CD4-positive, alpha-beta T cell treated with Interferon alpha-2 for 1 hour (primary cell): ENCODE results near the gene DENND1C.

Experiments
- DNase-seq, 2 donors: peaks; one replicate each; pipeline ENCODE4 v3.0.0-alpha.2; 2020 to 2022

DENND1C gene

DNA sequence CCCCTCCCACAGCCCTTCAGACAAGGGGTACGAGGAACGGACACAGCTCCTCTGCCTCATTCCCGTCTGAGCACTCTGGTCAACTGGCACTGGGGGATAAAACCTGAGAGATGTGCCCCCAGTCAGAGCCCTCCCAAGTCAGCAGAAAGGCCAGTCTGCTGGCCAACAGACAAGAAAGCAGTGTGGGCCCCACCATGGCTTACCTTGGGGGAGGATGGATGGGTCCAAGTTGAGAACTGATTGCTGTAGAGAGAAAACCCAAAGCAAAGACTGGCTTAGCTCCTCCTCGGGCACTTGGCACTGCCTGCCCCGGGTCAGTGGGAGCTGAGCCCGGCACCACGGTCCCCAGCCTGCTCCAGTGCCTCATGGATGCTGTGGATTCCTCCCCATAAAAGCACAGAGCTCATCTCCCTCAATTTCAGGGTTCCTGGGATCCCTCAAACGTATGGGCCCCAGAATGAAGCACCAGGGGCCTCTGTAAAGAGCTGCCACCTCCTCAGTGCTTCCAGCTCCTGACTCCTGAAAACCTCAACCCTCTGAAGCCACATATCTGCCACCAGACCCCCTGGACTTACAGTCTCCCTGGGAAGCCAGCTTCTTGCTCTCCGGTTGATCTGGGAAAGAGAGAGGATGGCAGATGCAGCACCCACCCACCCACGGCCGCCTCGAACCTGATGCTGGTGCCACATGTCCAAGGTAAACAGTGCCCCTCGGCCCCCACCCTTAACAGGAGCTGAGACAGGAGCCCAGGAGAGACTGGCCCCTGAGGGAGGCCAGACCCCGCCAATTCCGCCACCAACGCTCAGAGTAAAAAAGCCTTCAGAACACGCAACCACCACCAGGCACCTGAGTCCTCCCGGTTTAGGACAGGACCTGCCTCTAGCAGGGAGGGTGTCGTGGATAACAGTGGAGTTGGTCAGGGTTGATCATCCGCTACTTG, 60.2 kb downstream of the DENND1C start:
- DNase-seq = no peak

GRCh38 chr19:6418562-6418932, 63.0 kb downstream of the DENND1C start:
- no peak for DNase-seq

GRCh38 chr19:6417713-6418561, 63.6 kb downstream of the DENND1C start:
- no peak for DNase-seq
